Type B pancreatic cell (in vitro differentiated cells): Measurements from ENCODE around the gene TSPAN7. TPM values are rescaled to one million over a fixed set of nuclear protein-coding genes. Genes with fewer than 3 reads are reported as not detected.

ENCODE experiments used
- DNase-seq: peaks from one replicate; pipeline ENCODE4 v3.0.0; 2021; ENCODE audit warnings: mixed read lengths; ENCODE audit not compliant: unreplicated experiment; ENCODE audit errors: extremely low spot score
- H3K27ac Mint-ChIP-seq: 2 replicates; pipeline ENCODE4 v1.8.0; 2021; ENCODE audit warnings: mild to moderate bottlenecking, mixed read lengths
- H3K27me3 Mint-ChIP-seq: 2 replicates; pipeline ENCODE4 v1.8.0; 2021; ENCODE audit warnings: mixed read lengths
- H3K36me3 Mint-ChIP-seq: 2 replicates; pipeline ENCODE4 v1.8.0; 2021; ENCODE audit warnings: mixed read lengths
- H3K4me1 Mint-ChIP-seq: one replicate; pipeline ENCODE4 v1.8.0; 2021; ENCODE audit warnings: mixed read lengths; ENCODE audit not compliant: unreplicated experiment
- H3K4me3 Mint-ChIP-seq: 2 replicates; pipeline ENCODE4 v1.8.0; 2021; ENCODE audit warnings: mild to moderate bottlenecking, mixed read lengths
- H3K9me3 Mint-ChIP-seq: 2 replicates; pipeline ENCODE4 v1.8.0; 2021; ENCODE audit warnings: mixed read lengths
- total RNA-seq: library from RNA; stranded (reverse); gene quantifications from 2 replicates; pipeline ENCODE4 v1.2.1, GENCODE V29; 2021; ENCODE audit warnings: low replicate concordance
- TF ChIP-seq, protein P1 (sequence below): fragments of 200-600 bp; sonication (generic); conservative IDR thresholded peaks from 2 replicates; pipeline ENCODE4 v1.5.0; 2021; ENCODE audit warnings: antibody characterized with exemption, mild to moderate bottlenecking

The TSPAN7 gene
- total RNA-seq, 1 donor from 2014 or later = 21.8 TPM

DNA sequence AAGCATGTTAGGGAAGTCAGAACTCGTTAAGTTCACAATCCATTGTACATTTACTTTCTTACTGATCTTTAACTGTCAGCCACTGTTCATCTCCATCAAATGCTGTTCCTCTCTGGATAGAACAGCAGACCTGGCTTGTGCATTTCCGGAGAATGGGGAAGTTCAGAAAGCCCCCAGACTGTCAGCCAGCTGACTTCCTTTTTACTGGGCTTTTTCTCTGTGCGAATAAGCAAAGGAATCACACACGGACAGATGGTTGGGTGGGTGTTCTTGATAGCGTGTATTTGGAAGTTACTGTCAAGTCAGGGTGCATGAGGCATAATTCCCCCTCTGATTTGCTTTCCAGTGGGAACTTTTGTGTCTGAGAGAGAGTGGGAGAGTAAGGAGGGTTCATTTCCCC, 56.8 kb downstream of the TSPAN7 start:
- Mint-ChIP-seq H3K4me3 (no peak overlapping the region), H3K36me3 (no peaks in the 10 kb centered on the region), H3K9me3 (no peaks in the 10 kb centered on the region), H3K27ac (no peak overlapping the region), H3K4me1 (no peaks in the 10 kb centered on the region), H3K27me3 (no peaks in the 10 kb centered on the region)
- TF ChIP-seq, protein P1, sequence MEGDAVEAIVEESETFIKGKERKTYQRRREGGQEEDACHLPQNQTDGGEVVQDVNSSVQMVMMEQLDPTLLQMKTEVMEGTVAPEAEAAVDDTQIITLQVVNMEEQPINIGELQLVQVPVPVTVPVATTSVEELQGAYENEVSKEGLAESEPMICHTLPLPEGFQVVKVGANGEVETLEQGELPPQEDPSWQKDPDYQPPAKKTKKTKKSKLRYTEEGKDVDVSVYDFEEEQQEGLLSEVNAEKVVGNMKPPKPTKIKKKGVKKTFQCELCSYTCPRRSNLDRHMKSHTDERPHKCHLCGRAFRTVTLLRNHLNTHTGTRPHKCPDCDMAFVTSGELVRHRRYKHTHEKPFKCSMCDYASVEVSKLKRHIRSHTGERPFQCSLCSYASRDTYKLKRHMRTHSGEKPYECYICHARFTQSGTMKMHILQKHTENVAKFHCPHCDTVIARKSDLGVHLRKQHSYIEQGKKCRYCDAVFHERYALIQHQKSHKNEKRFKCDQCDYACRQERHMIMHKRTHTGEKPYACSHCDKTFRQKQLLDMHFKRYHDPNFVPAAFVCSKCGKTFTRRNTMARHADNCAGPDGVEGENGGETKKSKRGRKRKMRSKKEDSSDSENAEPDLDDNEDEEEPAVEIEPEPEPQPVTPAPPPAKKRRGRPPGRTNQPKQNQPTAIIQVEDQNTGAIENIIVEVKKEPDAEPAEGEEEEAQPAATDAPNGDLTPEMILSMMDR = no peak
- no peak for DNase-seq

DNA sequence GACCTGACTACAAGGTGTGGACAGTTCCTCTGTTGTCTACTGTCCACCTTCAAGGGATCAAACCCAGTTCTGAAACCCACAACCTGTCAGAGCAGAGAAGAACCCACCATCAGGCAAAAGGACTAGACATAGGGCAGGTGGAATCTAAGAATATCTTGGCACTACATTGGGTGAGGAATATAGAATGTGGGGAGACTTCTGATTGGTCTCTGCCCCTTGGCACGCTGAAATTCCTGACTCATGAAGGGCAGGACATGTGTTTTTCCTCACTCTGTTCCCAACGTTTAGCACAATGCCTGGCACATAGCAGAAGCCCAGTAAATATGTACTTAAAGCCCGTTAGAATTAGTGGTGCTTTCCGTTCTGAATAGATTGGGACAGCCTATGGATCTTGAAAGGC, 59.3 kb downstream of the TSPAN7 start:
- Mint-ChIP-seq H3K9me3 (no peaks in the 10 kb centered on the region), H3K36me3 (no peaks in the 10 kb centered on the region), H3K4me3 (no peak overlapping the region), H3K27me3 (no peaks in the 10 kb centered on the region), H3K27ac (no peak overlapping the region), H3K4me1 (no peaks in the 10 kb centered on the region)
- DNase-seq = no peak
- TF ChIP-seq, protein P1 = no peak

DNA sequence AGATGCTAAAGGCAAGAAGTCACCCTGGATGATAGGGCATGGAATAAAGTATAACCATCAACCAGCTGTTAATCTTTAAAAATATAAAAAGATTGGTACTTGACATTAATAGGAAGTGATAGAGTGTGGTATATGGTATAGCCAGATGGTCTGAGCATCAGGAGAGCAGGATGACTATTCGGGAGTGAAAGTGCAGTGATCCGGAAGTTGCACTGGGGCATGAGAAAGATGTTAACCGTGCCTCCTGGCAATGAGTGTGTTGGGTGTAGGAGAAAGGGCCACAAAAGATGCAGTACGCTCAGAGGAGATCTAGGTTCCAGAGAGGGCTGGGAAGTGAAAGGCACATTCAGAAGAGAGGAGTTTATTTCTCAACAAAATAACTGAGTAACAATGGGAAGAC, 65.0 kb downstream of the TSPAN7 start:
- TF ChIP-seq, protein P1 = no peak
- Mint-ChIP-seq H3K27ac (no peak overlapping the region), H3K9me3 (no peaks in the 10 kb centered on the region), H3K4me3 (no peak overlapping the region), H3K36me3 (no peaks in the 10 kb centered on the region), H3K4me1 (no peaks in the 10 kb centered on the region), H3K27me3 (no peaks in the 10 kb centered on the region)
- no peak for DNase-seq

DNA sequence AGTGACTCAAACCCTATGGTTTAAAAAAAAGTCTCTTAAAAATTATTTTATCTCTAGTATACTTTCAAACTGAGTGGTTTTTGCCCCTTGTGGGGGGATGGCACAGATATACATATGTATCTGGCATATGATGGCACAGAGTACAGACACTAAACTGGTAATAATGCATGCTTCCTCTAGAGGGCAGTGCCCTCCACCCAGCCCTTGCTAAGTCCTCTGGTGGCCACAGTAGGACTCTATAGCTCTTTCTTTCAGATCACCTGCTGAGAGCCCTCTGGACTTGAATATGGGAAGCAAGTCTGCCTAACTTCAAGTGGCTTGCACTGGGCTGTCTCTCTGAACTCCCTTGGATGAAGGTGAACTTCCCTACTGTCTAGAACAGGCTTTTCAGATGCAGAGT, 66.3 kb downstream of the TSPAN7 start:
- Mint-ChIP-seq H3K27me3 (no peaks in the 10 kb centered on the region), H3K27ac (no peak overlapping the region), H3K36me3 (no peaks in the 10 kb centered on the region), H3K4me1 (no peaks in the 10 kb centered on the region), H3K9me3 (no peaks in the 10 kb centered on the region), H3K4me3 (no peak overlapping the region)
- TF ChIP-seq, protein P1 = peak; percentile 66
- DNase-seq = no peak

DNA sequence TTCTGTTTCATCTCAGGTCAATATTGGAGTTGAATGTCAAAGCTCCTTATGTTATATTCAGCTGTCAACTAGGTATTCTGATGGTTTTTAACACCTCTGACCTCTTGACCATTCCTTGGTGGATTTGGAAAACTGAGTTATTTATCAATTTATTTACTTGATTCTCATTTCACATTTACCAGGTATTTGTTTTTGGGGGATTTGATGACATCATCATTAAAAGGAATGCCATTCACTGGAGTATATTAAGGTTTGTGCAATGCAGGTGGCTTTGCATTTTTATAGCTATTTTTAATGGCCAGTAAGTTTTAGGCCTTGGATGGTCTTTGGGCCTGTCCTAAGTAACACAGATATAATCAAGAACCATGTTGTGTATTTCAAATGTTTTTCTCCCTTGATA, 67.2 kb downstream of the TSPAN7 start:
- no peak for DNase-seq
- H3K4me1 Mint-ChIP-seq = no peaks in the 10 kb centered on the region
- TF ChIP-seq, protein P1 = no peak
- H3K4me3 Mint-ChIP-seq = no peak overlapping the region
- no peaks in the 10 kb centered on the region for H3K36me3 Mint-ChIP-seq
- H3K9me3 Mint-ChIP-seq = no peaks in the 10 kb centered on the region
- no peaks in the 10 kb centered on the region for H3K27me3 Mint-ChIP-seq
- H3K27ac Mint-ChIP-seq = no peak overlapping the region

DNA sequence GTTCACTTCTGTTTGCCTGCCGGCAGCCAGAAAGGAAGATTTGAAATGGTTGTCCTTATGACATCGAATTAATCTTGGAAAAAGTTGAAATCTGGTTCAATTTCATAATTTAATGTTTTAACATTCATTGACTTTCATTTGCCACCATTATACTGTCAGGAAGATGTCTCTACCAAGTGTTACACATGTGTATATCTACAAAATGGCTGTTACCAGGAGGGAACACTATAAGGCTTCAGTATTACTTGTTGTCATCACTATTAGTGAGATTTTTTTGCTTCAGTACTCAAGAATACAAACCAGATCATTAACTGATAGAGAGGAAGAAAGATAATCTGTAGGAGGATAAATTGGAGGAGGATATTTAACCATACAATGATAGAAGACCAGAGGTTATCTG, 71.2 kb downstream of the TSPAN7 start:
- DNase-seq = no peak
- TF ChIP-seq, protein P1 = no peak
- Mint-ChIP-seq H3K36me3 (no peaks in the 10 kb centered on the region), H3K27me3 (no peaks in the 10 kb centered on the region), H3K27ac (no peak overlapping the region), H3K4me1 (no peaks in the 10 kb centered on the region), H3K4me3 (no peak overlapping the region), H3K9me3 (no peaks in the 10 kb centered on the region)
